GM12878 (cell line): Measurements from ENCODE around the gene IGSF1. TPM values are rescaled to one million over a fixed set of nuclear protein-coding genes. Genes with fewer than 3 reads are reported as not detected.

Source experiments
- ATAC-seq: fragments of 200-7000 bp; cut with Tn5 transposase; 3 replicates; pipeline ENCODE4 v1.9.1; 2020; ENCODE audit warnings: mild to moderate bottlenecking, moderate library complexity
- BruUV-seq: library from RNA; stranded (reverse); fragments of 400-500 nt; replicated peaks from 2 replicates; lab custom pipeline; 2021; lab: Mats Ljungman, UMichigan
- CTCF ChIA-PET: fragments of 300-600 bp; sonication (Branson Sonifier 250); formaldehyde crosslinking; extraction: SDS; loops from one replicate; lab custom pipeline; 2021; ENCODE audit warnings: inconsistent platforms; lab: Yijun Ruan, JAX
- POLR2A ChIA-PET: fragments of 350-600 bp; formaldehyde crosslinking; extraction: SDS; loops from one replicate; lab custom pipeline; 2021; ENCODE audit warnings: inconsistent platforms; lab: Charles Lee
- RAD21 ChIA-PET: fragments of 300-600 bp; sonication (Branson Sonifier 250); formaldehyde crosslinking; loops from one replicate; lab custom pipeline; 2023; ENCODE audit warnings: antibody characterized with exemption; ENCODE audit not compliant: unreplicated experiment; lab: Charles Lee
- SMC1A ChIA-PET: fragments of 300-600 bp; sonication (Branson Sonifier 250); formaldehyde crosslinking; loops from one replicate; lab custom pipeline; 2023; ENCODE audit not compliant: unreplicated experiment, uncharacterized antibody; lab: Charles Lee
- DNase-seq: peaks from one replicate; pipeline ENCODE4 v3.0.0-alpha.2; 2011; ENCODE audit warnings: low read depth, low spot score
- FAIRE-seq: peaks from 3 replicates; lab custom pipeline; 2011; peaks lifted over from hg19 to GRCh38; lab: Jason Lieb, UNC
- H2AFZ ChIP-seq: 2 replicates; pipeline ENCODE4 v1.6.0; 2011; ENCODE audit warnings: low read depth, low read length, control low read depth; ENCODE audit not compliant: control insufficient read depth
- H3K27ac ChIP-seq: 2 replicates; pipeline ENCODE4 v1.5.1; 2011; ENCODE audit warnings: control low read depth; ENCODE audit not compliant: control insufficient read depth, insufficient read depth
- H3K27me3 ChIP-seq, 2 experiments: replicated peaks in 1 of 2; 2 replicates each; pipeline versions ENCODE4 v1.6.0 to v1.6.1; 2011; ENCODE audit warnings: low read length in 1 of 2; ENCODE audit not compliant: control insufficient read depth in 2 of 2, insufficient read depth in 2 of 2
- H3K36me3 ChIP-seq, 2 experiments: 2 replicates each; pipeline ENCODE4 v1.5.1; 2011; ENCODE audit warnings: low read length in 1 of 2; ENCODE audit not compliant: control insufficient read depth in 2 of 2, insufficient read depth in 2 of 2
- H3K4me1 ChIP-seq: 2 replicates; pipeline ENCODE4 v1.6.1; 2011; ENCODE audit warnings: mild to moderate bottlenecking, low read length, moderate library complexity, mixed read lengths; ENCODE audit not compliant: control insufficient read depth, insufficient read depth
- H3K4me2 ChIP-seq: 2 replicates; pipeline ENCODE4 v1.6.0; 2011; ENCODE audit warnings: control low read depth; ENCODE audit not compliant: control insufficient read depth, insufficient read depth
- H3K4me3 ChIP-seq: fragments of 200-600 bp; sonication (generic); 2 replicates; pipeline ENCODE4 v1.5.1; 2016
- H3K79me2 ChIP-seq: 2 replicates; pipeline ENCODE4 v1.6.0; 2011; ENCODE audit warnings: low read length; ENCODE audit not compliant: control insufficient read depth, insufficient read depth
- H3K9ac ChIP-seq: 2 replicates; pipeline ENCODE4 v1.8.0; 2011; ENCODE audit warnings: low read length, control low read depth, mixed read lengths; ENCODE audit not compliant: control insufficient read depth, insufficient read depth
- H3K9me3 ChIP-seq: replicated peaks from 3 replicates; pipeline ENCODE4 v1.5.1; 2011; ENCODE audit warnings: mild to moderate bottlenecking, low read length; ENCODE audit not compliant: control insufficient read depth, insufficient read depth
- H4K20me1 ChIP-seq: 2 replicates; pipeline ENCODE4 v1.6.0; 2011; ENCODE audit not compliant: control insufficient read depth, insufficient read depth
- ATF7 ChIP-seq: fragments of 450-650 bp; IDR thresholded peaks from 2 replicates; pipeline ENCODE4 v1.6.1; 2016; ENCODE audit warnings: low read depth, mild to moderate bottlenecking
- BACH1 ChIP-seq: fragments of 450-650 bp; IDR thresholded peaks from 2 replicates; pipeline ENCODE4 v1.6.1; 2017; ENCODE audit warnings: mild to moderate bottlenecking, borderline replicate concordance
- BCL11A ChIP-seq: IDR thresholded peaks from 2 replicates; pipeline ENCODE4 v1.6.1; 2011; ENCODE audit warnings: low read depth, low read length
- CHD2 ChIP-seq: IDR thresholded peaks from 2 replicates; pipeline ENCODE4 v1.6.1; 2011; ENCODE audit warnings: low read depth, low read length, improper control_type of control experiment, borderline replicate concordance
- CTCF ChIP-seq, 3 experiments: IDR thresholded peaks in 2 of 3; conservative IDR thresholded peaks in 1 of 3; 2 replicates each; pipeline ENCODE4 v1.5.1; 2011; ENCODE audit warnings: low read depth in 3 of 3, low read length in 3 of 3, mild to moderate bottlenecking in 3 of 3, control low read depth in 2 of 3, moderate library complexity in 2 of 3, inconsistent platforms in 1 of 3, mixed read lengths in 1 of 3; ENCODE audit not compliant: control insufficient read depth in 2 of 3, insufficient read depth in 1 of 3; ENCODE audit errors: extremely low read depth in 1 of 3
- E2F8 ChIP-seq: fragments of 450-650 bp; IDR thresholded peaks from 2 replicates; pipeline ENCODE4 v1.6.1; 2018; ENCODE audit warnings: mild to moderate bottlenecking, low read depth, moderate library complexity; ENCODE audit not compliant: partially characterized antibody
- ELK1 ChIP-seq: IDR thresholded peaks from 2 replicates; pipeline ENCODE4 v1.6.1; 2012; ENCODE audit warnings: low read depth, low read length, improper control_type of control experiment
- ETV6 ChIP-seq, 2 experiments: fragments of 450-650 bp in 1 of 2; IDR thresholded peaks in 1 of 2; conservative IDR thresholded peaks in 1 of 2; 2 replicates each; pipeline ENCODE4 v1.6.1; 2014; ENCODE audit warnings: antibody characterized with exemption in 1 of 2, borderline replicate concordance in 1 of 2, low read depth in 1 of 2, mild to moderate bottlenecking in 1 of 2, moderate library complexity in 1 of 2
- HCFC1 ChIP-seq: fragments of 150-350 bp; IDR thresholded peaks from 2 replicates; pipeline ENCODE4 v1.6.1; 2014; ENCODE audit warnings: low read length
- JUNB ChIP-seq: IDR thresholded peaks from 2 replicates; pipeline ENCODE4 v1.6.1; 2016; ENCODE audit warnings: antibody characterized with exemption, mild to moderate bottlenecking
- KAT2A ChIP-seq: conservative IDR thresholded peaks from 2 replicates; pipeline ENCODE4 v1.6.1; 2011; ENCODE audit warnings: low read depth, low read length; ENCODE audit not compliant: control insufficient read depth
- NFYB ChIP-seq: IDR thresholded peaks from 2 replicates; pipeline ENCODE4 v1.6.1; 2011; ENCODE audit warnings: low read depth, mild to moderate bottlenecking, low read length, improper control_type of control experiment, moderate library complexity; ENCODE audit not compliant: insufficient read depth
- RAD21 ChIP-seq: IDR thresholded peaks from 2 replicates; pipeline ENCODE4 v1.6.1; 2011; ENCODE audit warnings: mild to moderate bottlenecking, low read depth, low read length, moderate library complexity; ENCODE audit not compliant: insufficient read depth
- RCOR1 ChIP-seq: conservative IDR thresholded peaks from 2 replicates; pipeline ENCODE4 v1.6.1; 2012; ENCODE audit warnings: low read depth, low read length, improper control_type of control experiment
- RELA ChIP-seq: fragments of 450-650 bp; IDR thresholded peaks from 2 replicates; pipeline ENCODE4 v1.8.0; 2014; ENCODE audit warnings: borderline replicate concordance; ENCODE audit not compliant: partially characterized antibody
- SP1 ChIP-seq: IDR thresholded peaks from one replicate; pipeline ENCODE4 v1.6.1; 2011; ENCODE audit warnings: low read depth, low read length
- SREBF2 ChIP-seq: IDR thresholded peaks from 2 replicates; pipeline ENCODE4 v1.6.1; 2012; ENCODE audit warnings: mild to moderate bottlenecking, low read length
- ZBED1 ChIP-seq: IDR thresholded peaks from 2 replicates; pipeline ENCODE4 v1.6.1; 2016; ENCODE audit warnings: borderline replicate concordance
- WGBS: methylation state at CpG from one replicate; pipeline ENCODE4 v1.1.6; 2016; ENCODE audit warnings: low lambda C conversion rate; ENCODE audit not compliant: insufficient replicate concordance, insufficient coverage; ENCODE audit errors: missing lambda C conversion rate; 5-methylcytosine and 5-hydroxymethylcytosine counted together
- in situ Hi-C: fragments of 300-500 bp; cut with MboI; formaldehyde crosslinking; loops from 9 replicates; pipeline ENCODE4 v1.14.3; 2018; ENCODE audit warnings: mixed read lengths
- intact Hi-C: fragments of 100-400 bp; cut with micrococcal nuclease; formaldehyde crosslinking; loops from one replicate; pipeline ENCODE4 v1.14.2; 2022; ENCODE audit not compliant: unreplicated experiment
- polyA plus RNA-seq, 11 experiments: library from polyadenylated mRNA; depleted of rRNA in 4 of 11; unstranded in 6 of 11; stranded (reverse) in 5 of 11; fragments of >200 nt; fragmentation: Nextera tagmentation in 4 of 11; fragmentation: Illumina TruSeq in 1 of 11; extraction: Ambion mirVana in 4 of 11; extraction: Trizol in 1 of 11; gene quantifications; 1 replicate in 1 of 11; 2 replicates in 10 of 11; pipeline versions ENCODE4 v1.2.1 to v1.2.3, GENCODE V29; 2011 to 2016; ENCODE audit warnings: inconsistent platforms in 2 of 11, missing spikeins in 2 of 11, low read depth in 1 of 11
- total RNA-seq, 4 experiments: library from RNA; depleted of rRNA in 3 of 4; stranded (reverse); fragments of >200 nt in 3 of 4; fragmentation: Illumina TruSeq in 1 of 4; extraction: Trizol in 1 of 4; gene quantifications; 2 replicates each; pipeline versions ENCODE4 v1.2.1 to v1.2.3, GENCODE V29; 2013 to 2021

Gene IGSF1
- total and polyA plus RNA-seq, 10 of the 15 experiments (the other 5 are each of a cell fraction or from before 2014, with no cell fraction given) = 0.04 to 0.08 TPM; not detected in 8

- SMC1A ChIA-PET = no interaction called here
- DNase-seq (no peak), ATAC-seq (no peak), FAIRE-seq (no peak)
- Histone ChIP-seq H3K9me3 (no peaks in the 10 kb centered on the region), H3K4me3 (no peak overlapping the region), H3K27ac (no peak overlapping the region), H3K36me3 (no peaks in the 10 kb centered on the region)
- TF ChIP-seq SREBF2 (no peak), BCL11A (no peak), ATF7 (no peak), KAT2A (no peak), ELK1 (no peak), SP1 (no peak), HCFC1 (no peak), RCOR1 (no peak), CHD2 (no peak), RELA (no peak), ZBED1 (no peak), CTCF (IDR thresholded peaks at IDR 0.05 in 2 of 3, conservative IDR thresholded peaks at IDR 0.05 in 1 of 3; ENCODE audit: control insufficient read depth in 2 of 3, extremely low read depth in 1 of 3, insufficient read depth in 1 of 3, low read depth in 3 of 3, low read length in 3 of 3) (no peak), BACH1 (no peak), ETV6 (conservative IDR thresholded peaks at IDR 0.05 in 1 of 2, IDR thresholded peaks at IDR 0.05 in 1 of 2; ENCODE audit: borderline replicate concordance in 1 of 2, low read depth in 1 of 2) (no peak), RAD21 (no peak), E2F8 (no peak), JUNB (no peak), NFYB (no peak)
- TF ChIP-seq, all 136 proteins: peak for 0
- Histone ChIP-seq H3K9ac (no peak overlapping the region), H3K79me2 (no peaks in the 10 kb centered on the region), H3K4me2 (no peak overlapping the region), H4K20me1 (no peaks in the 10 kb centered on the region), H3K4me1 (no peaks in the 10 kb centered on the region), H3K27me3 (no peaks in the 10 kb centered on the region), H2AFZ (no peak overlapping the region)
- ChIA-PET CTCF (no interaction called here), RAD21 (no interaction called here), POLR2A (no interaction called here)
- WGBS = 0% methylated on average over 1 of the region's 1 CpG
- no TSS peak for BruUV-seq
- in situ Hi-C loops = no loop called here
- intact Hi-C loops = no loop called here
These were observed 17.5 kb upstream of the IGSF1 start for GRCh38 chrX:131306601-131307000.
